G401.6 (cell line): ENCODE data around the gene IL1A.

Experiments
- FAIRE-seq: peaks from 2 replicates; lab custom pipeline; 2012; peaks lifted over from hg19 to GRCh38; lab: Jason Lieb, UNC

IL1A gene

GRCh38 chr2:112725545-112726457 is 58.5 kb downstream of the IL1A start:
- FAIRE-seq = no peak

GRCh38 chr2:112724591-112725525 is 59.4 kb downstream of the IL1A start:
- no peak for FAIRE-seq

- no peak for FAIRE-seq
Observed at GRCh38 chr2:112723995-112724394, 60.3 kb downstream of the IL1A start.
